KMS-11 (cell line): ENCODE data around the gene ASB10.

Experiments used
- H2AFZ ChIP-seq: fragments of 200-600 bp; sonication (generic); 2 replicates; pipeline ENCODE4 v1.6.1; 2016; ENCODE audit warnings: antibody characterized with exemption, mixed run types, low read depth
- H3K27ac ChIP-seq: fragments of 200-600 bp; sonication (generic); 2 replicates; pipeline ENCODE4 v1.6.1; 2016; ENCODE audit warnings: mild to moderate bottlenecking, mixed run types
- H3K27me3 ChIP-seq: fragments of 200-600 bp; sonication (generic); 2 replicates; pipeline ENCODE4 v1.6.1; 2017; ENCODE audit warnings: mild to moderate bottlenecking, low read depth, mixed run types, moderate library complexity; ENCODE audit not compliant: insufficient read depth
- H3K36me3 ChIP-seq: fragments of 200-600 bp; sonication (generic); 2 replicates; pipeline ENCODE4 v1.6.1; 2017; ENCODE audit warnings: mild to moderate bottlenecking, mixed run types; ENCODE audit not compliant: insufficient read depth
- H3K4me1 ChIP-seq: fragments of 200-600 bp; sonication (generic); 2 replicates; pipeline ENCODE4 v1.6.1; 2016; ENCODE audit warnings: mild to moderate bottlenecking, low read depth, mixed run types; ENCODE audit not compliant: poor library complexity, severe bottlenecking
- H3K4me2 ChIP-seq: fragments of 200-600 bp; sonication (generic); 2 replicates; pipeline ENCODE4 v1.7.0; 2016; ENCODE audit warnings: mild to moderate bottlenecking, mixed run types
- H3K4me3 ChIP-seq: fragments of 200-600 bp; sonication (generic); IDR thresholded peaks from 2 replicates; pipeline ENCODE4 v1.6.1; 2017; ENCODE audit warnings: low read depth, low read length, mixed read lengths; ENCODE audit not compliant: insufficient read depth
- H3K79me2 ChIP-seq: fragments of 200-600 bp; sonication (generic); 2 replicates; pipeline ENCODE4 v1.6.1; 2016; ENCODE audit warnings: low read depth, mixed run types; ENCODE audit not compliant: insufficient read depth
- H3K9ac ChIP-seq: fragments of 200-600 bp; sonication (generic); 2 replicates; pipeline ENCODE4 v1.6.1; 2016; ENCODE audit warnings: mild to moderate bottlenecking, mixed run types
- H4K20me1 ChIP-seq: fragments of 200-600 bp; sonication (generic); 2 replicates; pipeline ENCODE4 v1.6.1; 2016; ENCODE audit warnings: mild to moderate bottlenecking, mixed run types; ENCODE audit not compliant: insufficient read depth
- CTCF ChIP-seq: fragments of 200-600 bp; sonication (generic); conservative IDR thresholded peaks from 2 replicates; pipeline ENCODE4 v1.6.1; 2017; ENCODE audit warnings: low read depth, mild to moderate bottlenecking, antibody characterized with exemption, low read length, moderate library complexity, mixed read lengths

The ASB10 gene

DNA sequence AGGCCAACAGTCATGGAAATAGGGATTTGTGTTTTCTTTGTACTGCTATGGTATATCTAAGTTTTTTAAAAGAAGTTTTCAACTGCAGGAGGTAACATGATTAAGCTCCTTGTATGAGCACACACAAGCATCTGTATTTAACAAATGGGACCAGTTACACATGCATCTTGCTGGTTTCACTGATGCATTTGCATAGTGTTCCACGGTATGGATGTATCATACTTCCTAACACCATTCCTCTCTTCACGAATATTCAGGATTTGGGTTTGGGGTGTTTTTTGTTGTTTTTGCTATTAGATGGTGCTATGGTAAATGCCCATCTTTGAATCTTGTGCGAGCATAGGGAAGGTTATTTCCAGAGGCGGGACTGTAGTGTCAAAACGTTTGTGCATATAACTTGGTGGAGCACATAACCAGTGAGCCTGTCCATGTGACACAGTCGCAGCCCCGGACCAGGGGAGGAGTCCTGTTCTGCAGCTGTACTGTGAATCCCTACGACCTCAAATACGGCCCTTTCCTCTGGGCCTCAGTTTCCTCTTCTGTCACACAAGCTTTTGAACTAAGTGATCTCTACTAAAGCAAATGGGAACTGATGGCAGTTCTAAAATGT is 21.3 kb upstream of the ASB10 start:
- H4K20me1 ChIP-seq, result no peaks in the 10 kb centered on the region
- no peak overlapping the region for H3K27ac ChIP-seq
- H3K36me3 ChIP-seq, result no peaks in the 10 kb centered on the region
- no peak overlapping the region for H3K9ac ChIP-seq
- no peak for TF ChIP-seq CTCF
- H3K79me2 ChIP-seq, result no peaks in the 10 kb centered on the region
- H3K4me2 ChIP-seq, result no peak overlapping the region
- peaks cover 45% of the 10 kb centered on the region for H3K27me3 ChIP-seq
- no peak overlapping the region for H3K4me3 ChIP-seq
- H2AFZ ChIP-seq, result no peak overlapping the region
- no peaks in the 10 kb centered on the region for H3K4me1 ChIP-seq

GRCh38 chr7:151207804-151208203 is 20.8 kb upstream of the ASB10 start:
- no peak overlapping the region for H2AFZ ChIP-seq
- no peak overlapping the region for H3K4me2 ChIP-seq
- H3K4me3 ChIP-seq, result no peak overlapping the region
- TF ChIP-seq CTCF, result no peak
- H3K27ac ChIP-seq, result no peak overlapping the region
- no peaks in the 10 kb centered on the region for H3K79me2 ChIP-seq
- no peak overlapping the region for H3K9ac ChIP-seq
- H3K27me3 ChIP-seq, result peaks cover 51% of the 10 kb centered on the region
- H3K36me3 ChIP-seq, result no peaks in the 10 kb centered on the region
- H4K20me1 ChIP-seq, result no peaks in the 10 kb centered on the region
- no peaks in the 10 kb centered on the region for H3K4me1 ChIP-seq

DNA sequence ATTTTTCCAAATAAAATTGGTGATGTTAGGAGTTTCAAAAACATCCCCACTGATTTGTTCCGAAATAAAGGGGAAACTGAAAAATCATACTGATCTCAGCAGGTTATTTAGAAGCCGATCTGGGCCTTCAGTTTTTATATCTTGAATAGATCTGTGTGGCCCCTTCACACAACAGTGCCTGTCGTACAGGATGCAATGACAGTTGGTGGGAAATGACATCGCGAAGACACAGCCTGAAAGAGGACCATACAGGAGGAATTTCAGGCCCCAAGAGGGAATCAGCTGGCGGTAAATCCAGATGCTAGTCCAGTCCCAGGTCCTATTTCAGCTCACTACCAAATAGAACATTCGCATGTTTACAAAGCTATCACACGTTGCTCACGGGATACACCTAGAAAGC is 20.3 kb upstream of the ASB10 start:
- no peak overlapping the region for H3K27ac ChIP-seq
- TF ChIP-seq CTCF, result no peak
- no peaks in the 10 kb centered on the region for H3K79me2 ChIP-seq
- no peaks in the 10 kb centered on the region for H4K20me1 ChIP-seq
- H2AFZ ChIP-seq, result no peak overlapping the region
- no peaks in the 10 kb centered on the region for H3K36me3 ChIP-seq
- H3K9ac ChIP-seq, result no peak overlapping the region
- no peak overlapping the region for H3K4me3 ChIP-seq
- H3K4me2 ChIP-seq, result no peak overlapping the region
- H3K4me1 ChIP-seq, result no peaks in the 10 kb centered on the region
- H3K27me3 ChIP-seq, result peaks cover 56% of the 10 kb centered on the region

DNA sequence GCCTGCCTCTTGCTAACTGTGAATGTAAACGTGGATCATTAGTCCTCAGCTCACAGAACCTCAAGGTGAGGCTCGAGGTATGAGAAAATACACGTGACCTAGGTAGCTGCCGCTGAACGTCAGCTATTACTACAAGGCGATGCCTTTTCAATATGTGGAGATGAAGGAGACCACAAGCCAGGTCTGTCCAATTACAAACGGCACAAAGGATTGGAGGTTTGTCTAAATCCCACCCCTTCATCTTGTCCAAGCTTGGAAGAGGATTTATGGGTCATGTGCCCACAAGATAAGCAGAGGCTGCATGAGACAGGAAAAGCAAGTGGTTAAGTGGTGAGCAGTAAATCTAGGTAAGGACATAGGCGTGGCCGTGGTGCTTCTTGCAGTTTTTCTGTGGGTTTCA is 19.9 kb upstream of the ASB10 start:
- Histone ChIP-seq H3K4me2 (no peak overlapping the region), H3K79me2 (no peaks in the 10 kb centered on the region), H3K4me1 (no peaks in the 10 kb centered on the region), H3K36me3 (no peaks in the 10 kb centered on the region), H3K27me3 (peaks cover 60% of the 10 kb centered on the region), H3K9ac (no peak overlapping the region), H4K20me1 (no peaks in the 10 kb centered on the region), H3K4me3 (no peak overlapping the region), H3K27ac (no peak overlapping the region), H2AFZ (no peak overlapping the region)
- no peak for TF ChIP-seq CTCF
